Fibroblast of pulmonary artery (primary cell): Measurements from ENCODE around the gene BRMS1.

Experiments used
- DNase-seq: peaks from one replicate; pipeline ENCODE4 v3.0.0-alpha.2; 2010; ENCODE audit warnings: low read depth
- H3K4me3 ChIP-seq: replicated peaks from 2 replicates; pipeline ENCODE4 v1.5.1; 2011; ENCODE audit warnings: low read depth, mild to moderate bottlenecking, control low read depth, low read length, moderate library complexity
- CTCF ChIP-seq: IDR thresholded peaks from 2 replicates; pipeline ENCODE4 v1.5.1; 2011; ENCODE audit warnings: mild to moderate bottlenecking, control low read depth, low read length, inconsistent platforms; ENCODE audit errors: missing control alignments

Gene BRMS1

DNA sequence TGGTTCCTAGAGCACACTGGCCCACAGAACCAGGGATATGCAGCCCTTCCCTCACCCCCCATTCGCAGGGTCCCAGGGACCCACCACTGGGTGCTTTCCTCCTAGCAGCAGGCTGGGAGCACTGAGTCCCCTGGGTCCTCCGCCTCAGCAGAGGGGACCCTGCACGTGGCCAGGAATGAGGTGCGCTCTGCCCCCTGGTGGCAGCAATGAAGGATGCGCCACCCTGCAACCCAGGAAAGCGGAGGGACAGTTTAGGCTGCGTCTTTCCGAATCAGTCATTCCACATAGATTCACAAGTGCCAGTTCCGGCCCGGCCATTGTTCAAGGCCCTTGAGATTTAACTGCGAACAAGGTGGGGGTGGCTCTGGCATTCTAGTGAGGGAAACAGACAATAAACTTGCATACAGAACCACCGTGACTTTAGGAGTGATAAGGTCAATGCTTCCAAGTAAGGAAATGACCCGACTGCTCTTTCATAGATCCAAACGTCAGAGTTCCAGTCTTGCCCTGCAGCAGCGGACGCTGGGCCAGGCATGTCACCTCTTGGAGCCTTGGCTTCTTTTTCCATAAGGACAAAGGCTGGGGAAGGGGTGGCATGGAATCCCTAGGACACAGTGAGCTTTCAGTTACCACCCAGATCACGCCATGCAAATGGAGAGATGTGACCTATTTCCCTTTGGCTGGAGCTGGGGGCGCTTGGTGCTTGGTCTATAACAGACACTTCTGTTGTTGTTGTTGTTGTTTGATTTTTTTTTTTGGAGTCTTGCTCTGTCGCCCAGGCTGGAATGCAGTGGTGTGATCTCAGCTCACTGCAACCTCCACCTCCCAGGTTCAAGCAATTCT, 16.4 kb downstream of the BRMS1 start:
- peak; percentile 87 for TF ChIP-seq CTCF
- H3K4me3 ChIP-seq, result no peak overlapping the region
- DNase-seq, result peak; percentile 80

GRCh38 chr11:66328031-66328301, 16.9 kb downstream of the BRMS1 start:
- no peak for DNase-seq

DNA sequence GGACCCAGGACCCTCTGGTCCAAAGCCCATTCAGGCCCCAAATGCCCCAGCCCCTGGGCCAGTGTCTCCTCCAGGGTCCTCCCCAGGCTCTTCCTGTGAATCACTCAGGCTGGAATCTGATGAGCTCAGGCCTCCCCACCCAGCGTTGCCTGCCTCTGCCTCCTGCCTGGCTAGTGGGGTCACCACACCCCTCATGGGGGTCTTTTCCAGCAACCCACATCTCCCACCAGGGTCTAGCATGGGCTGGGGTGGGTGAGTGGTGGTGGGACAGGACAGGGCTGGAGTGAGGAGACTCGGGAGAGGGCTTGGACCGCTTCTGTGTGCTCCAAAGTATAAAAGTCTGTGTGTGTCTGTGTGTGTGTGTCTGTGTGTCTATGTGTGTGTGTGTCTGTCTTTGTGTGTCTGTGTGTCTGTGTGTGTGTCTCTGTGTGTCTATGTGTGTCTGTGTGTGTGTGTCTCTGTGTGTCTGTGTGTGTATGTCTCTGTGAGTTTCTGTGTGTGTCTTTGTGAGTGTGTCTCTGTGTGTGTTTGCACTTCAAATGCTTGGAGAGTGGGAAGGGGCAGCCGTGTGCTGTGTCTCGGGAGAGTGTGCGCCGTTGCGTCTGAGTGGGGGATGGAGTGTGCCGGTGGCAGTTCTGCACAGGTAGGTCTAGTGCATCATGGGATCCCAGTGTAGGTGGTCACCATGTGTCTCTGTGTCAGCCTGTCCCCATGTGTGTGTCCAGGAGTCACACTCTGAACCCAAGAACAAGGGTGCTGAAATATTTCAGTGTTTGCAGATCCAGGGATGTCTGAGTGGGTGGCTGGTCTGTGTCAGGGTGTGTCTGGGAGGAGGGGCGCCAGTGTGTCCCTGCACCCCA, 17.5 kb downstream of the BRMS1 start:
- H3K4me3 ChIP-seq, result no peak overlapping the region
- TF ChIP-seq CTCF, result peak; percentile 8
- peak; percentile 45 for DNase-seq

More at GRCh38 chr11:66328031-66328301, 16.9 kb downstream of the BRMS1 start:
- no peak overlapping the region for H3K4me3 ChIP-seq
- no peak for TF ChIP-seq CTCF

- no peak overlapping the region for H3K4me3 ChIP-seq
- no peak for DNase-seq
- no peak for TF ChIP-seq CTCF
These were observed 18.4 kb downstream of the BRMS1 start for GRCh38 chr11:66326261-66327111.

GRCh38 chr11:66325263-66325671, 19.6 kb downstream of the BRMS1 start:
- TF ChIP-seq CTCF, result no peak
- no peak for DNase-seq
- H3K4me3 ChIP-seq, result no peak overlapping the region

DNA sequence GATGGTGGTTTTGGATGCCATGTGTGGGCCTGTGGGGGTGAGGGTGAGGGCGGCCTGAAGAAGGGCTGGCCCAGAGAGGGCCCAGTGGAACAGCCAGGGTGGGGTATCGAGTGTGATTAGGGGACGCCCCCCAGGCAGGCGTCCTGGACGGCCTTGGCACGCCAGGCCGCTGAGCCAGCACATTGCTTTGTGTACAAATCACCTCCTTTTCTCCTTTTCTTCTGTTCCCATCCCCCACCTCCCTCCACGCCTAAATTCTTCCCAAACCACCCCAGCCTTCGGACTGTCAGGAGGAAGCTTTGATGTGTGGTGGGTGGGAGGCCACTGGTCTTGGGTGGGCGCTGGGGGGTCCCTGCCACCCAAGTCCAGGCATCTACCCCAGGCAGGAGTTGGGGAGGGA, 20.2 kb downstream of the BRMS1 start:
- DNase-seq, result peak; percentile 45
- no peak overlapping the region for H3K4me3 ChIP-seq
- no peak for TF ChIP-seq CTCF
